Measurements from ENCODE around the gene ARNT2. TPM values are rescaled to one million over a fixed set of nuclear protein-coding genes. Genes with fewer than 3 reads are reported as not detected.

ARNT2 gene
- total and polyA plus RNA-seq, 2 experiments from 2014 or later = 4.6 to 11.6 TPM

DNA sequence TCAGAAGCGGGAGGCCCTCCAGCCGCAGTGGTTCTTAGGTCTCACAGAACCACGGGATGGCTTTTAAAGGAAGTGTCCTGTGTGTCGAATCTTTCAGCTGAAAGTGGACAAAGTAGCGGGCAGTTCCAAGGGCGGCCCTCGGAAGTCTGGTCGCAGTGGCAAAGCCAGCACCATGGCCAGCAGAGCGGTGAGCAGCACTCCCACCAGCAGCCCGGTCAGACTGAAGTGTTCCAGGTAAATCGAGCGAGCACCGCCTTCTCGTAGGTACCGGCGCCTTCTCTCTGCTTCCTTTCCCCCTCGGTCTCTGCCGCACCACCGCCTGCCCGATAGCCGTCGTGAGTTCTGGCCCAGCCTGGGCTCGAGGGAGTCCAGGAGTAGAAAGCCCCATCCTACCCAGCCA, 187.3 kb downstream of the ARNT2 start:
- no peak overlapping the region for H3K4me3 Mint-ChIP-seq
- peaks cover 5% of the 10 kb centered on the region for H3K27me3 Mint-ChIP-seq (ENCODE audit: insufficient read depth, low read depth, poor library complexity)
- Histone ChIP-seq H3K27ac (ENCODE audit: low read depth) (no peak overlapping the region), H3F3A (replicated peaks; ENCODE audit: low read depth) (no peaks in the 10 kb centered on the region), H2AFZ (no peak overlapping the region), H4K20me1 (replicated peaks; ENCODE audit: insufficient read depth) (peaks cover 5% of the 10 kb centered on the region; the same call in 1 of the 2 replicates), H3K4me1 (ENCODE audit: insufficient read depth) (peaks cover 11% of the 10 kb centered on the region), H3K27me3 (ENCODE audit: insufficient read depth) (no peaks in the 10 kb centered on the region), H3K4me2 (no peak overlapping the region), H3K4me3 (no peak overlapping the region), H3K9me2 (ENCODE audit: insufficient read depth) (no peaks in the 10 kb centered on the region), H3K79me2 (replicated peaks; ENCODE audit: insufficient read depth) (no peaks in the 10 kb centered on the region), H3K36me3 (ENCODE audit: insufficient read depth) (no peaks in the 10 kb centered on the region)
- ATAC-seq (no peak), DNase-seq (ENCODE audit: low spot score) (no peak)
- H3K36me3 Mint-ChIP-seq (ENCODE audit: low read depth) = no peaks in the 10 kb centered on the region; the same call in 2 of the 3 replicates
- H3K4me1 Mint-ChIP-seq = peaks cover 20% of the 10 kb centered on the region
- TF ChIP-seq, protein P1, sequence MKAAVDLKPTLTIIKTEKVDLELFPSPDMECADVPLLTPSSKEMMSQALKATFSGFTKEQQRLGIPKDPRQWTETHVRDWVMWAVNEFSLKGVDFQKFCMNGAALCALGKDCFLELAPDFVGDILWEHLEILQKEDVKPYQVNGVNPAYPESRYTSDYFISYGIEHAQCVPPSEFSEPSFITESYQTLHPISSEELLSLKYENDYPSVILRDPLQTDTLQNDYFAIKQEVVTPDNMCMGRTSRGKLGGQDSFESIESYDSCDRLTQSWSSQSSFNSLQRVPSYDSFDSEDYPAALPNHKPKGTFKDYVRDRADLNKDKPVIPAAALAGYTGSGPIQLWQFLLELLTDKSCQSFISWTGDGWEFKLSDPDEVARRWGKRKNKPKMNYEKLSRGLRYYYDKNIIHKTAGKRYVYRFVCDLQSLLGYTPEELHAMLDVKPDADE (IDR thresholded peaks at IDR 0.05) = no peak
- TF ChIP-seq, protein P2, sequence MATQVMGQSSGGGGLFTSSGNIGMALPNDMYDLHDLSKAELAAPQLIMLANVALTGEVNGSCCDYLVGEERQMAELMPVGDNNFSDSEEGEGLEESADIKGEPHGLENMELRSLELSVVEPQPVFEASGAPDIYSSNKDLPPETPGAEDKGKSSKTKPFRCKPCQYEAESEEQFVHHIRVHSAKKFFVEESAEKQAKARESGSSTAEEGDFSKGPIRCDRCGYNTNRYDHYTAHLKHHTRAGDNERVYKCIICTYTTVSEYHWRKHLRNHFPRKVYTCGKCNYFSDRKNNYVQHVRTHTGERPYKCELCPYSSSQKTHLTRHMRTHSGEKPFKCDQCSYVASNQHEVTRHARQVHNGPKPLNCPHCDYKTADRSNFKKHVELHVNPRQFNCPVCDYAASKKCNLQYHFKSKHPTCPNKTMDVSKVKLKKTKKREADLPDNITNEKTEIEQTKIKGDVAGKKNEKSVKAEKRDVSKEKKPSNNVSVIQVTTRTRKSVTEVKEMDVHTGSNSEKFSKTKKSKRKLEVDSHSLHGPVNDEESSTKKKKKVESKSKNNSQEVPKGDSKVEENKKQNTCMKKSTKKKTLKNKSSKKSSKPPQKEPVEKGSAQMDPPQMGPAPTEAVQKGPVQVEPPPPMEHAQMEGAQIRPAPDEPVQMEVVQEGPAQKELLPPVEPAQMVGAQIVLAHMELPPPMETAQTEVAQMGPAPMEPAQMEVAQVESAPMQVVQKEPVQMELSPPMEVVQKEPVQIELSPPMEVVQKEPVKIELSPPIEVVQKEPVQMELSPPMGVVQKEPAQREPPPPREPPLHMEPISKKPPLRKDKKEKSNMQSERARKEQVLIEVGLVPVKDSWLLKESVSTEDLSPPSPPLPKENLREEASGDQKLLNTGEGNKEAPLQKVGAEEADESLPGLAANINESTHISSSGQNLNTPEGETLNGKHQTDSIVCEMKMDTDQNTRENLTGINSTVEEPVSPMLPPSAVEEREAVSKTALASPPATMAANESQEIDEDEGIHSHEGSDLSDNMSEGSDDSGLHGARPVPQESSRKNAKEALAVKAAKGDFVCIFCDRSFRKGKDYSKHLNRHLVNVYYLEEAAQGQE (IDR thresholded peaks at IDR 0.05; ENCODE audit: unreplicated experiment) = peak; percentile 35
- TF ChIP-seq CREB1 (CRISPR knock-in tag; IDR thresholded peaks at IDR 0.05; ENCODE audit: low read depth) (no peak), ZNF114 (CRISPR knock-in tag; IDR thresholded peaks at IDR 0.05) (no peak), EZH2phosphoT487 (IDR thresholded peaks at IDR 0.05; ENCODE audit: unreplicated experiment) (no peak)
- no peak overlapping the region for H3K27ac Mint-ChIP-seq
- no peaks in the 10 kb centered on the region for H3K9me3 Mint-ChIP-seq

DNA sequence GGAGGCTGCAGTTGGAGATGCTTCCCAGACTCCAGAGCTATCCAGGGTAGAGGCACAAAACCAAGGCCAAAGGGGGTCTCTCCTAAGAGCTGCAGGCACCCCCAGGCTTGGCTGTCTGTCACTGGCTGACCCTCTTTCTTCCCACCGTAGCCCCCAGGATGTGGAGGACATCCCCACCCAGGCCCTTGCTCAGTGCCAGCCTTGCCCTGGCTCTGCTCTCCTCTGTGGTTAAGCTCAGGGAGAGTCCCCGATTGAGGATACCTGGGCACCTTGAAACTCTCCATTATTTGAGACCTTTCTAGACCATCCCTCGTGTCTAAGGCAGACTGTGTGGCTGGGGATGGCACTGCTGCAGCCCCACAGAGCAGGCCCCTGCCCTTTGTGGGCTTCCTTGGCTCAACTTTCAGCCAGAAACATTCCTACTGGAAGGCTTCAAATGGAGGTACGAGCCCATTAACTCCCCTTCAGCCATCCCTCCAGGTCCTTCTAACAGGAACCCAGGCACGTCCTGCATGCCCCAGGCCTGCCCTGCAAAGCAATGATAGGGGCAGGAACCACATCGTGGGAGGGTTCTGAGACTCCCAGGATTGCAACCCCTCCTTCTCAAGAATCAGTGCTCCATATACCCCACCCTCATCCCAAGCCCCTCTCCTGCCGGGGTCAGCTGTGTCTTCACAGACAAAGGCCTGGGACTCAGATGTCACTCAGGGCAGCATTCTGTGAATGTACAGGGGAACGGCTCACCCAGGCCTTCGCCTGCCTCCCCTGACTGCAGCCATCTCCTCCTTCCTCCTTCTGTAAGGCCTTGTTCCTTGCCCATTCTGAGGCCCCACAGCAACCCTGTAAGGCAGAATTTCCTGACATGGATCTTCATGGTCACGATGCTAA, 188.0 kb downstream of the ARNT2 start:
- Mint-ChIP-seq H3K36me3 (ENCODE audit: low read depth) (no peaks in the 10 kb centered on the region; the same call in 2 of the 3 replicates), H3K27ac (no peak overlapping the region), H3K4me1 (peaks cover 16% of the 10 kb centered on the region), H3K27me3 (ENCODE audit: insufficient read depth, low read depth, poor library complexity) (peaks cover 5% of the 10 kb centered on the region), H3K9me3 (no peaks in the 10 kb centered on the region), H3K4me3 (no peak overlapping the region)
- Histone ChIP-seq H3K27me3 (ENCODE audit: insufficient read depth) (no peaks in the 10 kb centered on the region), H3K9me2 (ENCODE audit: insufficient read depth) (no peaks in the 10 kb centered on the region), H3F3A (replicated peaks; ENCODE audit: low read depth) (no peaks in the 10 kb centered on the region), H3K27ac (ENCODE audit: low read depth) (no peak overlapping the region), H3K4me2 (no peak overlapping the region), H3K4me1 (ENCODE audit: insufficient read depth) (peaks cover 4% of the 10 kb centered on the region), H3K79me2 (replicated peaks; ENCODE audit: insufficient read depth) (no peaks in the 10 kb centered on the region), H3K4me3 (no peak overlapping the region), H4K20me1 (replicated peaks; ENCODE audit: insufficient read depth) (peaks cover 4% of the 10 kb centered on the region; the same call in 1 of the 2 replicates), H2AFZ (no peak overlapping the region), H3K36me3 (ENCODE audit: insufficient read depth) (no peaks in the 10 kb centered on the region)
- no peak for ATAC-seq
- no peak for DNase-seq (ENCODE audit: low spot score)
- TF ChIP-seq POLR2AphosphoS5 (IDR thresholded peaks at IDR 0.05; ENCODE audit: low read depth) = no peak
- no peak for TF ChIP-seq JUNB (IDR thresholded peaks at IDR 0.05; ENCODE audit: unreplicated experiment)
- TF ChIP-seq, protein P3, sequence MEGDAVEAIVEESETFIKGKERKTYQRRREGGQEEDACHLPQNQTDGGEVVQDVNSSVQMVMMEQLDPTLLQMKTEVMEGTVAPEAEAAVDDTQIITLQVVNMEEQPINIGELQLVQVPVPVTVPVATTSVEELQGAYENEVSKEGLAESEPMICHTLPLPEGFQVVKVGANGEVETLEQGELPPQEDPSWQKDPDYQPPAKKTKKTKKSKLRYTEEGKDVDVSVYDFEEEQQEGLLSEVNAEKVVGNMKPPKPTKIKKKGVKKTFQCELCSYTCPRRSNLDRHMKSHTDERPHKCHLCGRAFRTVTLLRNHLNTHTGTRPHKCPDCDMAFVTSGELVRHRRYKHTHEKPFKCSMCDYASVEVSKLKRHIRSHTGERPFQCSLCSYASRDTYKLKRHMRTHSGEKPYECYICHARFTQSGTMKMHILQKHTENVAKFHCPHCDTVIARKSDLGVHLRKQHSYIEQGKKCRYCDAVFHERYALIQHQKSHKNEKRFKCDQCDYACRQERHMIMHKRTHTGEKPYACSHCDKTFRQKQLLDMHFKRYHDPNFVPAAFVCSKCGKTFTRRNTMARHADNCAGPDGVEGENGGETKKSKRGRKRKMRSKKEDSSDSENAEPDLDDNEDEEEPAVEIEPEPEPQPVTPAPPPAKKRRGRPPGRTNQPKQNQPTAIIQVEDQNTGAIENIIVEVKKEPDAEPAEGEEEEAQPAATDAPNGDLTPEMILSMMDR (conservative IDR thresholded peaks at IDR 0.05; ENCODE audit: low read depth in 2 of 2) = no peak
- TF ChIP-seq ZNF114 (CRISPR knock-in tag; IDR thresholded peaks at IDR 0.05) = no peak
